Type B pancreatic cell (in vitro differentiated cells): ENCODE data around the gene COL1A2. TPM values are rescaled to one million over a fixed set of nuclear protein-coding genes. Genes with fewer than 3 reads are reported as not detected.

Experiments
- DNase-seq: peaks from one replicate; pipeline ENCODE4 v3.0.0; 2021; ENCODE audit warnings: mixed read lengths; ENCODE audit not compliant: unreplicated experiment; ENCODE audit errors: extremely low spot score
- H3K27ac Mint-ChIP-seq: 2 replicates; pipeline ENCODE4 v1.8.0; 2021; ENCODE audit warnings: mild to moderate bottlenecking, mixed read lengths
- H3K27me3 Mint-ChIP-seq: 2 replicates; pipeline ENCODE4 v1.8.0; 2021; ENCODE audit warnings: mixed read lengths
- H3K36me3 Mint-ChIP-seq: 2 replicates; pipeline ENCODE4 v1.8.0; 2021; ENCODE audit warnings: mixed read lengths
- H3K4me1 Mint-ChIP-seq: one replicate; pipeline ENCODE4 v1.8.0; 2021; ENCODE audit warnings: mixed read lengths; ENCODE audit not compliant: unreplicated experiment
- H3K4me3 Mint-ChIP-seq: 2 replicates; pipeline ENCODE4 v1.8.0; 2021; ENCODE audit warnings: mild to moderate bottlenecking, mixed read lengths
- H3K9me3 Mint-ChIP-seq: 2 replicates; pipeline ENCODE4 v1.8.0; 2021; ENCODE audit warnings: mixed read lengths
- CTCF ChIP-seq: fragments of 200-600 bp; sonication (generic); conservative IDR thresholded peaks from 2 replicates; pipeline ENCODE4 v1.5.0; 2021; ENCODE audit warnings: antibody characterized with exemption, mild to moderate bottlenecking
- total RNA-seq: library from RNA; stranded (reverse); gene quantifications from 2 replicates; pipeline ENCODE4 v1.2.1, GENCODE V29; 2021; ENCODE audit warnings: low replicate concordance

Gene COL1A2
- total RNA-seq, 1 donor from 2014 or later = 692 TPM

- Mint-ChIP-seq H3K27me3 (no peaks in the 10 kb centered on the region), H3K9me3 (no peaks in the 10 kb centered on the region), H3K4me3 (no peak overlapping the region), H3K36me3 (no peaks in the 10 kb centered on the region), H3K4me1 (peaks cover 13% of the 10 kb centered on the region), H3K27ac (no peak overlapping the region)
- no peak for TF ChIP-seq CTCF
- no peak for DNase-seq
Measured at GRCh38 chr7:94382132-94382531, 12.6 kb upstream of the COL1A2 start.

GRCh38 chr7:94382746-94383145 lies 11.9 kb upstream of the COL1A2 start:
- no peaks in the 10 kb centered on the region for H3K36me3 Mint-ChIP-seq
- TF ChIP-seq CTCF = no peak
- no peaks in the 10 kb centered on the region for H3K9me3 Mint-ChIP-seq
- peaks cover 7% of the 10 kb centered on the region for H3K4me1 Mint-ChIP-seq
- no peaks in the 10 kb centered on the region for H3K27me3 Mint-ChIP-seq
- H3K27ac Mint-ChIP-seq = no peak overlapping the region
- no peak overlapping the region for H3K4me3 Mint-ChIP-seq
- no peak for DNase-seq

GRCh38 chr7:94384315-94384714 lies 10.4 kb upstream of the COL1A2 start:
- no peak overlapping the region for H3K27ac Mint-ChIP-seq
- H3K9me3 Mint-ChIP-seq = no peaks in the 10 kb centered on the region
- H3K36me3 Mint-ChIP-seq = no peaks in the 10 kb centered on the region
- TF ChIP-seq CTCF = no peak
- DNase-seq = no peak
- H3K27me3 Mint-ChIP-seq = no peaks in the 10 kb centered on the region
- peaks cover 4% of the 10 kb centered on the region for H3K4me1 Mint-ChIP-seq
- H3K4me3 Mint-ChIP-seq = no peak overlapping the region

GRCh38 chr7:94386416-94386815 lies 8.3 kb upstream of the COL1A2 start:
- no peak overlapping the region for H3K27ac Mint-ChIP-seq
- H3K27me3 Mint-ChIP-seq = no peaks in the 10 kb centered on the region
- TF ChIP-seq CTCF = no peak
- no peaks in the 10 kb centered on the region for H3K9me3 Mint-ChIP-seq
- H3K4me3 Mint-ChIP-seq = no peak overlapping the region
- DNase-seq = no peak
- no peaks in the 10 kb centered on the region for H3K36me3 Mint-ChIP-seq
- H3K4me1 Mint-ChIP-seq = peaks cover 8% of the 10 kb centered on the region

- Mint-ChIP-seq H3K27me3 (peaks cover 8% of the 10 kb centered on the region), H3K4me3 (no peak overlapping the region), H3K4me1 (peaks cover 29% of the 10 kb centered on the region), H3K36me3 (no peaks in the 10 kb centered on the region), H3K27ac (no peak overlapping the region), H3K9me3 (no peaks in the 10 kb centered on the region)
- no peak for DNase-seq
- no peak for TF ChIP-seq CTCF
Measured at GRCh38 chr7:94388540-94388939, 6.2 kb upstream of the COL1A2 start.

- no peak overlapping the region for H3K4me3 Mint-ChIP-seq
- H3K4me1 Mint-ChIP-seq = peaks cover 31% of the 10 kb centered on the region
- no peak for DNase-seq
- H3K27ac Mint-ChIP-seq = no peak overlapping the region
- H3K36me3 Mint-ChIP-seq = no peaks in the 10 kb centered on the region
- no peak for TF ChIP-seq CTCF
- peaks cover 9% of the 10 kb centered on the region for H3K27me3 Mint-ChIP-seq
- H3K9me3 Mint-ChIP-seq = no peaks in the 10 kb centered on the region
Measured at GRCh38 chr7:94389381-94389780, 5.3 kb upstream of the COL1A2 start.
